ENCODE results near the gene LRRC8B. TPM values are rescaled to one million over a fixed set of nuclear protein-coding genes. Genes with fewer than 3 reads are reported as not detected.
"Not testable (repeated sequence)": the region's sequence is repeated elsewhere in the genome, so short reads cannot be mapped to it uniquely, and the experiment has no call there.

The LRRC8B gene
- 1 to 10 TPM in 11 of 12 donors, not detected in 1; 2.7 to 6.7 (median 3.8) TPM for polyA plus RNA-seq (ENCODE audit: insufficient read length in 12 of 12)
- long read RNA-seq, donor 1: 0 reads
- long read RNA-seq, donor 2: 0 reads
- long read RNA-seq, donor 3: 0 reads
- long read RNA-seq, donor 4: 0 reads
- long read RNA-seq, donor 5: 0 reads
- long read RNA-seq, donor 6: 0 reads
- long read RNA-seq, donor 7: 0 reads
- long read RNA-seq, donor 8, full-length matches to known transcripts: 1 of 1 reads
- long read RNA-seq, donor 8, partial matches to known transcripts: 0 of 1 reads
- long read RNA-seq, donor 8, other reads (novel, unspliced or antisense): 0 of 1 reads
- long read RNA-seq, donor 9: 0 reads
- long read RNA-seq, donor 10, full-length matches to known transcripts: 1 of 1 reads
- long read RNA-seq, donor 10, partial matches to known transcripts: 0 of 1 reads
- long read RNA-seq, donor 10, other reads (novel, unspliced or antisense): 0 of 1 reads
- long read RNA-seq, donor 11: 0 reads

- peak; percentile 87 for DNase-seq
Observed at GRCh38 chr1:89524369-89525168, at the start of gene LRRC8B. Gene LRRC8B (plus strand): TSS chr1:89524829. CDS start chr1:89582651, 57,822 bp downstream.

DNA sequence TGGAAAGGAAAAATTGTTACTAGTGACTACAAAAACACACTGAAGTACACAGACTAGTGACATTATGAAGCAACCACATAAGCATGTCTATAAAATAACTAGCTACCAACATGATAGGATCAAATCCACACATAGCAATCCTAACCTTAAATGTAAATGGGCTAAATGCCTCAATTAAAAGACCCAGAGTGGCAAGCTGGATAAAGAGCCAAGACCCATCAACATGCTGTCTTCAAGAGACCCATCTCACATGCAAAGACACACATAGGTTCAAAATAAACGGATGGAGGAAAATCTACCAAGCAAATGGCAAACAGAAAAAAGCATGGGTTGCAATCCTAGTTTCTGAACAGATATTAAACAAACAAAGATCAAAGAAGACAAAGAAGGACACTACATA, 49.4 kb upstream of the LRRC8B start:
- no peak for DNase-seq

DNA sequence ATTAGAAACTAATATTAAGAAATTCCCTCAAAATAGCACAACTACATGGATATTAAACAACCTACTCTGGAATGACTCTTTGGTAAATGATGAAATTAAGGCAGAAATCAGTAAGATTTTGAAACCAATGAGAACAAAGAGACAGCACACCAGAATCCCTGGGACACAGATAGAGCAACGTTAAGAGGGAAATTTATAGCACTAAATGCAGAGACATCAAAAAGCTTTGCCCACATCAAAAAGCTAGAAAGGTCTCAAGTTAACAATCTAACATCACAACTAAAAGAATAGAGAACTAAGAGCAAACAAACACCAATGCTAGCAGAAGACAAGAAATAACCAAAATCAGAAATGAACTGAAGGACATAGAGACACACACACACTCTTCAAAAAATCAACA, 48.6 kb upstream of the LRRC8B start:
- DNase-seq: no peak

DNA sequence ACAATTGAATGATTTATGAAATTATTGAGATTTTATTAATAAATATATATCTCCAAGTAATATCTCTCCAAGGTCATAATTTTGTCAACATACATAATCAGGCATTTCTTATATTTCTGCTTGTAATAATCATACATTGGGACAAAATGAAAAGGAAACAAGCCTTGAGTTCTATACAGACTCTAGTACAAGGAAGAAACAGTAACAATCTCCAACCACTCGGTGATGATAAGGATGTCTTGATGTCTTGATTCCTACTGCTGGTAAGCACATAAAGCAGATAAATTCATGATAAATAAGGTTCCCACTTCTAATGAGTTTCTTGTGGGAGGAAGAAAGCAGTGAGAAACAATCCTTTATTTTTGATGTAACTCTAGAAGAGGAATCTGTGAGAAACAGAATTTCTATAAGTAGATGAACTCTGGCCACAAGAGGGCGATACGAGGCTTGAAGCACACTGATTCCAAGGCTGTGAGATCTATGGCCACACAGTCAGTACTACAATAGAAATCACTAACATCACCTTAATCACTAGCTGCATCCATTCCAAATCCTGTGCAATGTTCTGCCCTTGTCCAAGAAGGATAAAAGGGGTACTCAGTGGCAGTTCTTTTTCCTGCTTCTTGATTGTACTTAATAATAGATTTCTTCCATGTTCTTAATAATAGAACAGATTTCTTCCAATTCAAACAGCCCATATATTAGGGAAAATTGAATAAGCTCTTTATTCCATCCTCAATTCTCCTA, 41.4 kb upstream of the LRRC8B start:
- DNase-seq: peak; percentile 74

DNA sequence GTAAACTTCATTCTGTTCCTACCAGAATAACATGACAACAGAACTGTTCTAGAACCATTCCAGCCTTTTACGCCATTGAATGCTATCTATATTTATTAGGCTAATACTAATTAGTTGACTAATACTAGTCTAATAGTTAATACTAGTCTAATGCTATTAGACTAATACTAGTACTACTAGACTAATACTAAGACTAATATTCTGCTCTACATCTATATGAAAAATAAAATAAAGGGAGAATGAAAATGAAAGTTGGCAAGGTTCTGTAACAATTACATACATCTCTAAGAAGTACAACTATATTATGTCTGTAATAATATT, 40.9 kb upstream of the LRRC8B start:
- DNase-seq: no peak

- DNase-seq: no peak
Observed at GRCh38 chr1:89484092-89485038, 40.3 kb upstream of the LRRC8B start.

DNA sequence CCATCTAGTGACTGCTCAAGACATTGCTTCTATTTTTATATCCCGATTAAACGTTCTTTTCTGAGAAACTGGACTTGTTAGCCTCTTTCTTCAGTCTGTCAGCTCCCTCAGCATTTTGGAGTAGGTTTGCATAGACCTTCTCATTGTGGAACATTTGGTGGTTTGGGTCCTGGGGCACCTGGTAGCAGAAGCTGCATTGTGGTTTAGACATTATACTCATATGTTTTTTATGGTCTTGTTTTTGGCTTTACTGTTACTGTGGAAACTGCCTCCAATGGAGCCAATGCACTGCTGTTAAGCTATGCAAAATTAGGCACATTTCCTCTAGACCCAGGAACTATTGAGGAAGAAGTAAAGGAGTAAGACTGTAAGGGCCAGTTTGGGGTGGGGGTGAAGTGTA, 36.7 kb upstream of the LRRC8B start:
- no peak for DNase-seq

DNA sequence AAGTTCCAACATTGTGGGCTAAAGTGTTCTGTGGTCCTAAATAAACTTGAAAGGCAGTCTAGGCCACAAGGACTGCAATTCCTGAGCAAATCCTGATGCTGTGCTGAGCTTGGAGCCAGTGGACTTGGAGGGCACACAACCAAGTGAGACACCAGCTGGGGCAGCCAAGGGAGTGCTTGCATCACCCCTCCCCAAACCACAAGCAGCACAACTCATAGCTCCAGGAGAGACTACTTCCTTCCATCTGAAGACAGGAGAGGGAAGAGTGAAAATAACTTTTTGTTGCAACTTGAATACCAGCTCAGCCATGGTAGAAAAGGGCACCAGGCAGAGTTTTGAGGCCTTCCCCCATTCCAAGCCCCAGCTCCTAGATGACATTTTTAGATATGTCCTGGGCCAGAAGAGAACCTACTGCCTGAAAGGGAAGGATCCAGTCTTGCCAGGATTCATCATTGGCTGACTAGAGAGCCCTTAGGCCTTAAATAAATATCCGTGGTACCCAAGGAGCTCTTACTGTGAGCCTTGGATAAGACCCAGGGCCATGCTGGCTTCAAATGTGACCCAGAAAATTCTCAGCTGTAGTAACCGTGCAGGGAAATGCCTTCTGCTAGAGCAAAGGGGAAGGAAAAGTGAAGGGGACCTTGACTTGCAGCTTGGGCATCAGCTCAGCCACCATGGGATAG, 35.4 kb upstream of the LRRC8B start:
- DNase-seq: no peak

- DNase-seq: no peak
Observed at GRCh38 chr1:89490389-89490788, 34.2 kb upstream of the LRRC8B start.

- DNase-seq: no peak
Observed at GRCh38 chr1:89499320-89499719, 25.3 kb upstream of the LRRC8B start.

- DNase-seq: no peak
Observed at GRCh38 chr1:89502042-89502441, 22.6 kb upstream of the LRRC8B start.

- DNase-seq: no peak
Observed at GRCh38 chr1:89502895-89503294, 21.7 kb upstream of the LRRC8B start.

GRCh38 chr1:89503690-89504089, 20.9 kb upstream of the LRRC8B start:
- DNase-seq: no peak

DNA sequence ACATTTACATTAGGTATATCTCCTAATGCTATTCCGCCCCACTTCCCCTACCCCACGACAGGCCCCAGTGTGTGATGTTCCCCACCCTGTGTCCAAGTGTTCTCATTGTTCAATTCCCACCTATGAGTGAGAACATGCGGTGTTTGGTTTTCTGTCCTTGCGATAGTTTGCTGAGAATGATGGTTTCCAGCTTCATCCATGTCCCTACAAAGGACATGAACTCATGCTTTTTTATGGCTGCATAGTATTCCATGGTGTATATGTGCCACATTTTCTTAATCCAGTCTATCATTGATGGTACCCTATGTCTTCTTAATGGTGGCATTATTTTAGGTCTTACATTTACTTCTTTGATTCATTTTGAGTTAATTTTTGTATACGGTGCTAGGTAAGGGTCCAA, 14.6 kb upstream of the LRRC8B start:
- not testable (repeated sequence) for DNase-seq

- no peak for DNase-seq
Observed at GRCh38 chr1:89512996-89513720, 11.5 kb upstream of the LRRC8B start.

DNA sequence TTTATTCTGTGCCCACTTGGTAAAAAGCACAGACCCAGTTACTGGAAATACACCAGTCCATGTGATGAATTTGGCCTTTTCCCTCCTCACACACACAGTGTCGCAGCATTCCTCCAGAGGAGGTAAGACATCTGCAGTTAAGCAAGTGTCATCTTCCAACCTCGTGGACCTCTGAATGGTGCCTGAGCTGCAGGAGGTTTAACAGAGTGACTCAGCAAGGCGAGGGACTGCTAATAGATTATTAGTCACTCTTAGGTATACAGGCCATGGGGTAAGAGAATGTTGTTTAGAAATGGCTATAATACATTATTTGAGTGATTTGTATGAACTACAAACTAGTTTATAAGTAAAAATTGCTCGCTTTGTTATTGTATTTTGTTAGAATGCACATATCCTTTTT, 8.6 kb upstream of the LRRC8B start:
- no peak for DNase-seq

- DNase-seq: no peak
Observed at GRCh38 chr1:89518221-89518631, 6.4 kb upstream of the LRRC8B start.

DNA sequence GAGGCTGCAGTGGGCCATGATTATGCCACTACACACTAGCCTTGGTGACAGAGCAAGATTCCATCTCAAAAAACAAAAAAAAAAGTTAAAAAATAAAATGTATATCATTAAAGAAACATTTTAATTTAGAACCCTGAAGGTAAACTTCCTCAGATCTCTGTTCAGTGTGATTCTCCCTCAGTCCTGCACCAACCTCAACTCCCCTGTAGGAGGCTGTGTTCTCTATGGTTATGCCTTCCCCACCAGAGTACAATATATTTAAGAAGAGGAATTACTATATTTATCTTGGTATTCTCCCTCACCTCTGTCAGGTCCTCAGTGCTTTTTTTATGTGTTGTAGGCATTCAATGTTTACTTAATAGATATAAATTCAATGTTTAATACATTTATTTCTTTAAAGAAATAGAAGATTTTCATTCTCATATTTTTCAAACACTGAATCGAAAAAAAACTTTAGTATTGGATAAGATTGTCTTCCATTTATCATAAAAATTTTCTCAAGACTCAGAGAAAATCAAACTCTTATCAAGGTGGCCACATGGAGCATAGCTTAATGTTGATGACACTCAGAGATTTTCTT, 4.8 kb upstream of the LRRC8B start:
- DNase-seq: no peak

GRCh38 chr1:89521977-89522376, 2.7 kb upstream of the LRRC8B start:
- not testable (repeated sequence) for DNase-seq
